Measurements from ENCODE around the gene RBMS3. TPM values are rescaled to one million over a fixed set of nuclear protein-coding genes. Genes with fewer than 3 reads are reported as not detected.
A peak's percentile ranks its signal among the peaks of the same experiment; 100 is the strongest.

RBMS3 gene
- polyA plus RNA-seq, 4 donors: 13.0 to 43.1 (median 15.7) TPM

- DNase-seq (ENCODE audit: low read depth in 4 of 4, low spot score in 3 of 4): no peak
Observed at GRCh38 chr3:29274667-29275066, 6.2 kb upstream of the RBMS3 start.

DNA sequence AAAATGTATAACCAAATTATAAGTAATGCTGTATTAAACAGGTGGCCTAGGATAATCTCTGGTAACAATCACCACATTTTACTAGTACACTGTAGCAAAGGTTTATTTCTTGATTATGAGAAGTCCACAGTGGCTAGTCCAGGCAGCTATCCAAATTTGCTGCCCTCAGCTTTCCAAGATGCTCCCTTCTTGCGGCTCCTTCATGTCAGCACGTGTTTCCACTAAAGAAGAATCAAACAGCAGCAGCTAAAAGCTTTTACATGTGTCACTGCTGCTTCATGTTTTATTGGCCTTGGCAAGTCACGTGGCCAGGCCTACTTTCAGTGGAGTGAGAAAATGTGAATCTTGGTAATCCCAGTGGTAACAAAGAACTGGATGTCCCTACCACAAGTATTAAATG is 5.6 kb upstream of the RBMS3 start:
- DNase-seq (ENCODE audit: low read depth in 4 of 4, low spot score in 3 of 4): no peak

GRCh38 chr3:29277249-29277648 is 3.6 kb upstream of the RBMS3 start:
- no peak for DNase-seq (ENCODE audit: low read depth in 4 of 4, low spot score in 3 of 4)

GRCh38 chr3:29279286-29279685 is 1.6 kb upstream of the RBMS3 start:
- no peak for DNase-seq (ENCODE audit: low read depth in 4 of 4, low spot score in 3 of 4)

DNA sequence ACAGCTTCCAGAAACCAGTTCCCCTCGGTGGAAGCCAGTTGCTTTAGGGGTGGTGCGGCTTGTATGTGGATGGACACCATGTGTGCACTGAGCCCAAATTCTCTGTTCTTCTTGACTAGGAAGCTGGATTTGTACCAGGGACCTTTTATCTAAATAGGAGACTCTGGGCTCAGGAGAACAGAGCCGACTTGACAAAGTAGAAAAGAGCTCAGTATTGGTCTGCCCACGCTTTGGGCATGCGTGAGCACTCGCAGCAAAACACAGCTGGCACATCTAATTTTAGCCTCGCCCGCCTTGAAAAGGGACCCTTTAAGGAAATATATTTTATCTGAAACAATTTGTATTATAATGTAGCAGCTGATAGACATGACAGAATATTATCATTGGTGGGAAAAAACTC is 1.1 kb upstream of the RBMS3 start:
- DNase-seq (ENCODE audit: low read depth in 4 of 4, low spot score in 3 of 4): no peak

- DNase-seq (ENCODE audit: low read depth in 4 of 4, low spot score in 3 of 4): no peak
Observed at GRCh38 chr3:29281094-29281343, 148 bp downstream of the RBMS3 start.

GRCh38 chr3:29281344-29282241 is 722 bp downstream of the RBMS3 start:
- DNase-seq (ENCODE audit: low read depth in 4 of 4, low spot score in 3 of 4): peak in 1 of 4 donors; percentile 34

- DNase-seq (ENCODE audit: low read depth in 4 of 4, low spot score in 3 of 4): peak in 1 of 4 donors; percentile 22
Observed at GRCh38 chr3:29282427-29283230, 1.8 kb downstream of the RBMS3 start.

DNA sequence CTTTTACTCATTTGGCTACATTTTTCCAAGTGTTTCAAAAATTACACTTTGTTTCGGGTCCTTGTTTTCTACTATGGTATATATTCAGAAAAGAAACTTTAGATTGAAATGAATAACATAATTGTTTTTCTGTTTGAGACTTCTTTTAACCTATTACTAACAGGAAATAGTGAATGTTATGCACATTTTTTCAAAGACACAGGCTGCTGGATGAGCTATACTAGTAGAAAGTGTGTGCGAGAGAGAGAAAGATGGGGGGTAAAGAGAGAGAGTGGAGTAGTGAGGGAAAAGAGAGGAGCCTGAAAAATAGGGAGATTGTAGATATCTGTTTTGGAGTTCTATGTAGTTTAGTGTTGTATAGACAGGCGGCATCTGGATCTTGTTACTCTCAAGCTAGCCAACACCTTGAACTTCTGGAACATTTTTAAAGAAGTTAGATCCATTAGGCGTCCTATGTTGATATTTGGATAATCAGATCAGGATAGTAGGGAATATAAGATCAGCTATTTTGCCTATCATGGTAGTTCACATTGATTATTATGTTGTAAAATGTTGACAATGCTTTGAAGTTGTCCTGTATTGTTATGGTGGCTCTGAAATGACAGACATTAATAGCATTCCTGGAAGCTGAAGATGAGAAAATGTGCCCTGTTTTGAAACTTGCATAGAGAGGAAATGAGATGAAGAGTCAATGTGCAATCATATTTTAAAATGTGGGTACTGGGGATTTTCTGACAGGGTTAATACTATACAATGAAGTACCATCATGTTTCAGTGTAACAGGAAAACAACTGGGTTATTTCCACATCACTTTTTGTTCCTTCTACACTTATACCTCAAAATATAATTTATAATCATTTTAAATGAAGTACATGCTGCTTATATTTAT is 2.6 kb downstream of the RBMS3 start:
- DNase-seq (ENCODE audit: low read depth in 4 of 4, low spot score in 3 of 4): no peak

DNA sequence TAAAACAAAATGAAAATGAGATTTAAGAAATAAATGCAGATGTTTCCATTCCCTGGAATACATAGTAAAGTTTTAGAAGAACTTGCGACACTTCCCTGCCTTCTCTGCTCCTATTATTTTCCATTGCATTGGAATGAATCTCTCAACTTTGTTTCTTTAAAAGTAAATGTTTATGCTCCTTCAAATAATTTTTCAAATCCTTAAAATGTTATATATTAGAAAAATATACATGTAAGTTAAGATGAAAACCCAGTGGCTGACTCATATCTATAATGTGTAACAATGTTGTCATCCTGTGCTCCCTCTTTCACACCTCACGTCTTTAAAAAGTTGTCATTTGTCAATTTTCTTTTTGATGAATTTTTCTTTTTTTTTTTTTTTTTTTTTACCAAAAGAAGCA is 3.6 kb downstream of the RBMS3 start:
- no peak for DNase-seq (ENCODE audit: low read depth in 4 of 4, low spot score in 3 of 4)

- no peak for DNase-seq (ENCODE audit: low read depth in 4 of 4, low spot score in 3 of 4)
Observed at GRCh38 chr3:29285471-29286071, 4.7 kb downstream of the RBMS3 start.

DNA sequence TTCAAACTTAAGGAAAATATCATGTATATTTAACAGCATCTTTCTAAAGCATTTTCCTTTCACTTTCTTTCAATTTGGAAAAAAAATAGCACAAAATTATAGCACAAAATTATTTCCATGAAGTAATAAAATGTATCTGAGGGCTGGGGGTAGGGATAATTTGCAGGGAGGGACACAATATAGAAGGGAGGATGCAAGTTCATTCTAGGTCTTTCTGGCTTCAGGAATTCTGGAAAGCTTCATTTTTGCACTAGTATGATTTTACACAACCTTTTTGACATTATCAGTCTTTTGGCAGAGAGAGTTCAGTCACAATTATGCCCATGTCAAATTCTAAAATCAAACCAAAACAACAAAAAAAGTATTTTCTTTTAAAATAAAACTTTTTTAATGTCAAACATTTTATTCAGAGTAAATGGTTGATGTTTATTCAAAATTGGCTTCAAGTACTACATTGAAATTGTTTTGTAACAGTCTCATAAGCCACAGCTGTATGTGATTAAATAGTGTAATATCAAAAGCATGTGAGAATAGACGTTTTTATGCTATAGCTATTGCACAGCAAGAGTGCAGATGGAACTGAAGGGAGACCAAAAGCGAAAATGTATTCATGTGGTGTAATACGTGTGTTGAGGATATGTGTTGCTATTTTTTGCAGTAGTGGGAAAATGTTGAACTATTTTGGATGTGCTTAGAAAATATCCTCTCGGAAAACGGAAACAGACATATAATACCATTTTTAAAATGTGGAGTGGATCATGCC is 5.8 kb downstream of the RBMS3 start:
- no peak for DNase-seq (ENCODE audit: low read depth in 4 of 4, low spot score in 3 of 4)

- DNase-seq (ENCODE audit: low read depth in 4 of 4, low spot score in 3 of 4): no peak
Observed at GRCh38 chr3:29290596-29290995, 9.7 kb downstream of the RBMS3 start.

GRCh38 chr3:29291260-29291981 is 10.6 kb downstream of the RBMS3 start:
- no peak for DNase-seq (ENCODE audit: low read depth in 4 of 4, low spot score in 3 of 4)

- DNase-seq (ENCODE audit: low read depth in 4 of 4, low spot score in 3 of 4): no peak
Observed at GRCh38 chr3:29291982-29292363, 11.1 kb downstream of the RBMS3 start.

GRCh38 chr3:29293421-29293820 is 12.6 kb downstream of the RBMS3 start:
- DNase-seq (ENCODE audit: low read depth in 4 of 4, low spot score in 3 of 4): no peak

GRCh38 chr3:29297998-29298397 is 17.1 kb downstream of the RBMS3 start:
- no peak for DNase-seq (ENCODE audit: low read depth in 4 of 4, low spot score in 3 of 4)

DNA sequence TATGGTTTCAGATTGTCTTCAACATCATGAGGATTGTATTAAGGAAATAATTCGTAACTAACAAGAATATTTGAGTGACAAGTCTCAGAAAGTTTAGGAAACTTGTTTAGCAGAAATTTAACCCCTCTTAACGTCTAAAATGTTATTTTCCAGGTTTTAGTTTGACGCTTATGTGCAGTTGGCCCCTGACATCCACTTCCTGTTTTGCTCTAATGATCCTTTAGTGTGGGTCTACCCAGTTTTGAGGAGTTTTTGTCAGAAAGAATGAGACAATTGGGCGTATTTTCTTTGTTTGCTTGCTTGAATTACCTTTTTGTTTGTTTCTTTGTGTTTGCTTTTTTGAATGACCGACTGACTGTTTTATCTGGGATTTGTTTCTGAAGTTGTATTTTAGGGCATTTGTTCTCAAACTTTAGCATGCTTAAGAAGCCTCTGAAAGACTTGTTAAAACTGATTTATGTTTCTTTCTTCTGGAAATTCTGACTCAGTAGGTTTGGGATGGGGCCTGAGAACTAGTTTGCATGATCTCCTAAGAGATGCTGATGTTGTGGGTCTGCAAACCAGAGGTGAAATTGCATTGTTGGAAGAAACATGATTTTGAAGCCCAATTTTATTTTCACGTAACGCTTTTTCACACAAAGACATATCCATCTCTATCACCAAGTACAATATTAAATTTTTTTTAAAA is 20.6 kb downstream of the RBMS3 start:
- DNase-seq (ENCODE audit: low read depth in 4 of 4, low spot score in 3 of 4): no peak

DNA sequence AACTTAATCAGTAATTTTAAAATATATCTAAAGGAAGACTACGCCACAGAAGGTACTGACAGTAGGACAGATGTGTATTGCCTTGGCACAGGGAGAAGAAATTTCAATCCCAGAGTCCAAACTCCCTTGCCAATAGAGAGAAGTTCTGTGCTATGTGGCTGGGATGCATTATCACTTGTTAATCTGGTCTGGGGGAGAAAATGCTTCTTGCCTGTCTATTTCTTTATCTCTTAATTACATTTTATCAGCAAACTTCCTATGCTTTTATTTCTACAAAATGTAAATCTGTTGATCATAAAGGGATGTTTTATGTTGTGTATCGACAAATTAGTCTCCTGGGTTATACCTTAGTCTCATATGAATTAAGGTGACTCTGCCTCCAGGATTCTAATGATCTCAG is 21.7 kb downstream of the RBMS3 start:
- no peak for DNase-seq (ENCODE audit: low read depth in 4 of 4, low spot score in 3 of 4)
